ENCODE results near the gene VTI1A.

- TF ChIP-seq POLR2AphosphoS5 (IDR thresholded peaks at IDR 0.05) (no peak), CTCF (IDR thresholded peaks at IDR 0.05) (no peak), POLR2A (IDR thresholded peaks at IDR 0.05) (no peak)
Measured at GRCh38 chr10:112728997-112729396, 282.0 kb downstream of the VTI1A start.
